ENCODE measurements around the gene PIGU. TPM values are rescaled to one million over a fixed set of nuclear protein-coding genes. Genes with fewer than 3 reads are reported as not detected.

The PIGU gene
- total and polyA plus RNA-seq, 4 donors, result 6.4 to 10.0 (median 7.2) TPM

- no peak overlapping the region for H3K9ac ChIP-seq (ENCODE audit: low read depth in 1 of 2, low read length in 2 of 2)
- H3K4me1 ChIP-seq (ENCODE audit: control insufficient read depth in 4 of 4, insufficient read depth in 4 of 4, low read length in 3 of 4), result peaks cover 0 to 10% (median 2%) of the 10 kb centered on the region in 4 donors
- no peaks in the 10 kb centered on the region for H3K9me3 ChIP-seq (ENCODE audit: control insufficient read depth in 4 of 4, low read length in 3 of 4)
- H3K27me3 ChIP-seq (ENCODE audit: control insufficient read depth in 4 of 4, insufficient read depth in 4 of 4, low read length in 3 of 4), result no peaks in the 10 kb centered on the region
- DNase-seq (ENCODE audit: low spot score), result no peak
- 77% methylated on average over 20 of the region's 20 CpGs for WGBS
- TF ChIP-seq HNF4G (IDR thresholded peaks at IDR 0.05) (no peak), SP1 (IDR thresholded peaks at IDR 0.05) (no peak), RAD21 (IDR thresholded peaks at IDR 0.05) (no peak), GABPA (IDR thresholded peaks at IDR 0.05 in 1 of 2, conservative IDR thresholded peaks at IDR 0.05 in 1 of 2) (no peak), ZBTB33 (IDR thresholded peaks at IDR 0.05) (no peak), REST (IDR thresholded peaks at IDR 0.05) (no peak), JUND (IDR thresholded peaks at IDR 0.05) (no peak), TAF1 (conservative IDR thresholded peaks at IDR 0.05) (no peak), FOXA2 (IDR thresholded peaks at IDR 0.05) (no peak)
- no peaks in the 10 kb centered on the region for H3K36me3 ChIP-seq (ENCODE audit: control insufficient read depth in 4 of 4, insufficient read depth in 3 of 4, low read depth in 1 of 4, low read length in 3 of 4)
- no peak overlapping the region for H3K4me3 ChIP-seq (ENCODE audit: low read depth in 1 of 3, low read length in 3 of 3)
- no peak overlapping the region for H3K27ac ChIP-seq (ENCODE audit: low read depth in 1 of 2, low read length in 2 of 2)
Observed at GRCh38 chr20:34549291-34549928, 127.5 kb downstream of the PIGU start.

GRCh38 chr20:34547844-34548613, 128.9 kb downstream of the PIGU start:
- WGBS, result 92% methylated on average over 22 of the region's 22 CpGs
- Histone ChIP-seq H3K27me3 (ENCODE audit: control insufficient read depth in 4 of 4, insufficient read depth in 4 of 4, low read length in 3 of 4) (no peaks in the 10 kb centered on the region), H3K9ac (ENCODE audit: low read depth in 1 of 2, low read length in 2 of 2) (no peak overlapping the region), H3K4me1 (ENCODE audit: control insufficient read depth in 4 of 4, insufficient read depth in 4 of 4, low read length in 3 of 4) (peaks cover 0 to 2% (median under 1%) of the 10 kb centered on the region in 4 donors), H3K9me3 (ENCODE audit: control insufficient read depth in 4 of 4, low read length in 3 of 4) (no peaks in the 10 kb centered on the region), H3K27ac (ENCODE audit: low read depth in 1 of 2, low read length in 2 of 2) (no peak overlapping the region), H3K4me3 (ENCODE audit: low read depth in 1 of 3, low read length in 3 of 3) (no peak overlapping the region), H3K36me3 (ENCODE audit: control insufficient read depth in 4 of 4, insufficient read depth in 3 of 4, low read depth in 1 of 4, low read length in 3 of 4) (no peaks in the 10 kb centered on the region)
- TF ChIP-seq ATF3 (IDR thresholded peaks at IDR 0.05) (no peak), TAF1 (conservative IDR thresholded peaks at IDR 0.05) (no peak), ZBTB33 (IDR thresholded peaks at IDR 0.05) (no peak), FOXA1 (IDR thresholded peaks at IDR 0.05) (no peak), RXRA (IDR thresholded peaks at IDR 0.05) (no peak), GABPA (IDR thresholded peaks at IDR 0.05 in 1 of 2, conservative IDR thresholded peaks at IDR 0.05 in 1 of 2) (no peak), YY1 (IDR thresholded peaks at IDR 0.05) (no peak), FOXA2 (IDR thresholded peaks at IDR 0.05) (no peak), JUND (IDR thresholded peaks at IDR 0.05) (no peak), EGR1 (IDR thresholded peaks at IDR 0.05; ENCODE audit: low read depth in 2 of 2) (no peak)
- DNase-seq (ENCODE audit: low spot score), result no peak
